Measurements from ENCODE around the gene VWA5B1.

GRCh38 chr1:20339811-20340457 is 49.3 kb downstream of the VWA5B1 start:
- TF ChIP-seq CTCF (conservative IDR thresholded peaks at IDR 0.05; ENCODE audit: low read depth, low read length) (no peak), EZH2phosphoT487 (IDR thresholded peaks at IDR 0.05; ENCODE audit: borderline replicate concordance, low read length) (no peak)

Data from PC-3 (cell line).